ENCODE measurements around the gene SNHG17.
"Not testable (repeated sequence)": the region's sequence is repeated elsewhere in the genome, so short reads cannot be mapped to it uniquely, and the experiment has no call there.

Gene SNHG17

GRCh38 chr20:38434301-38434741 lies 807 bp downstream of the SNHG17 start:
- peak overlapping the region; percentile 94 to 99 (median 97) for H3K4me3 Mint-ChIP-seq
- H3K4me1 Mint-ChIP-seq: peaks cover 16% of the 10 kb centered on the region
- peaks cover 47% of the 10 kb centered on the region for H3K36me3 Mint-ChIP-seq (ENCODE audit: low read depth)
- no peak for TF ChIP-seq CTCF (IDR thresholded peaks at IDR 0.05; ENCODE audit: unreplicated experiment in 3 of 3)
- H3K27me3 Mint-ChIP-seq (ENCODE audit: low read depth): peaks cover 6% of the 10 kb centered on the region
- peaks cover 3% of the 10 kb centered on the region for H3K9me3 Mint-ChIP-seq
- peak overlapping the region; percentile 87 to 96 (median 95) for H3K27ac Mint-ChIP-seq

GRCh38 chr20:38433304-38433972 lies 1.7 kb downstream of the SNHG17 start:
- Mint-ChIP-seq H3K4me1 (peaks cover 24% of the 10 kb centered on the region), H3K36me3 (ENCODE audit: low read depth) (peaks cover 55% of the 10 kb centered on the region), H3K9me3 (peaks cover 3% of the 10 kb centered on the region), H3K27ac (peak overlapping the region; percentile 87 to 96 (median 95)), H3K4me3 (peak overlapping the region; percentile 94 to 99 (median 97)), H3K27me3 (ENCODE audit: low read depth) (peaks cover 5% of the 10 kb centered on the region)
- no peak for TF ChIP-seq CTCF (IDR thresholded peaks at IDR 0.05; ENCODE audit: unreplicated experiment in 3 of 3)

- peaks cover 28% of the 10 kb centered on the region for H3K4me1 Mint-ChIP-seq
- not testable (repeated sequence) for H3K27ac Mint-ChIP-seq; H3K9me3 Mint-ChIP-seq; H3K27me3 Mint-ChIP-seq (ENCODE audit: low read depth)
- peak overlapping the region; percentile 94 to 99 (median 97) for H3K4me3 Mint-ChIP-seq
- H3K36me3 Mint-ChIP-seq (ENCODE audit: low read depth): peaks cover 61% of the 10 kb centered on the region
These were observed 2.3 kb downstream of the SNHG17 start for GRCh38 chr20:38432870-38433269.

- no peaks in the 10 kb centered on the region for H3K27me3 Mint-ChIP-seq (ENCODE audit: low read depth)
- H3K27ac Mint-ChIP-seq: no peak overlapping the region
- H3K36me3 Mint-ChIP-seq (ENCODE audit: low read depth): peaks cover 67% of the 10 kb centered on the region
- peaks cover 28% of the 10 kb centered on the region for H3K4me1 Mint-ChIP-seq
- peak overlapping the region; percentile 29 to 80 (median 48) for H3K4me3 Mint-ChIP-seq
- no peak for TF ChIP-seq CTCF (IDR thresholded peaks at IDR 0.05; ENCODE audit: unreplicated experiment in 3 of 3)
- peaks cover 3% of the 10 kb centered on the region for H3K9me3 Mint-ChIP-seq
These were observed 2.8 kb downstream of the SNHG17 start for GRCh38 chr20:38432292-38432691.

- Mint-ChIP-seq H3K27ac (no peak overlapping the region), H3K4me1 (peaks cover 28% of the 10 kb centered on the region), H3K4me3 (peak overlapping the region in 2 of 3 experiments; percentile 51 to 80), H3K27me3 (ENCODE audit: low read depth) (no peaks in the 10 kb centered on the region), H3K9me3 (peaks cover 3% of the 10 kb centered on the region), H3K36me3 (ENCODE audit: low read depth) (peaks cover 82% of the 10 kb centered on the region)
- no peak for TF ChIP-seq CTCF (IDR thresholded peaks at IDR 0.05; ENCODE audit: unreplicated experiment in 3 of 3)
These were observed 4.3 kb downstream of the SNHG17 start for GRCh38 chr20:38430679-38431325.

GRCh38 chr20:38429301-38429700 lies 5.8 kb downstream of the SNHG17 start:
- peaks cover 28% of the 10 kb centered on the region for H3K4me1 Mint-ChIP-seq
- TF ChIP-seq CTCF (IDR thresholded peaks at IDR 0.05; ENCODE audit: unreplicated experiment in 3 of 3): no peak
- no peak overlapping the region for H3K27ac Mint-ChIP-seq
- H3K36me3 Mint-ChIP-seq (ENCODE audit: low read depth): peaks cover 90% of the 10 kb centered on the region
- H3K27me3 Mint-ChIP-seq (ENCODE audit: low read depth): no peaks in the 10 kb centered on the region
- H3K9me3 Mint-ChIP-seq: peaks cover 3% of the 10 kb centered on the region
- H3K4me3 Mint-ChIP-seq: no peak overlapping the region

Measured in nephron (organoid).